HUDEP-2 (cell line): Measurements from ENCODE around the gene MYO9A.

ENCODE experiments used
- DNase-seq, 76 experiments: peaks; one replicate each; lab custom pipeline; 2025; ENCODE audit not compliant: unreplicated experiment in 76 of 76; lab: John Stamatoyannopoulos, UW

The MYO9A gene

DNA sequence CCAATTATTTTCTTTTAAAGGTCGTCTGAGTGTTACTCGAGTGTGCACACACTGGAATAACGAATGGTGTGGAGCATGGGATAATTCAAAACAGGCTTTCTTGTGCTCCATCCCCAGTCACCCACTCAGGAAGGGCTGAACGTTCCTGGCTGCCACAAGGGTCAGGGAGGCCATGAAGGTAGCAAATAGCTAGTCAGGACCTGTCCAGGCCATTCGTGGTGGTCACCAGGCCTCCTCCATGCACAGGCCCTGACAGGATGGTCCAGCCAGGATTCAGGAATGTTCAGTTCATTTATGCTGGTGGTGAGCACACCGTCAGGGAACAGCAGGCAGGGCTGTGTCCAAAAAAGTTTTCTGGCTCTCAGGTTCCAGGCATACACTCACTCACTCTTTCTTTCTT is 319.3 kb downstream of the MYO9A start:
- no peak for DNase-seq

DNA sequence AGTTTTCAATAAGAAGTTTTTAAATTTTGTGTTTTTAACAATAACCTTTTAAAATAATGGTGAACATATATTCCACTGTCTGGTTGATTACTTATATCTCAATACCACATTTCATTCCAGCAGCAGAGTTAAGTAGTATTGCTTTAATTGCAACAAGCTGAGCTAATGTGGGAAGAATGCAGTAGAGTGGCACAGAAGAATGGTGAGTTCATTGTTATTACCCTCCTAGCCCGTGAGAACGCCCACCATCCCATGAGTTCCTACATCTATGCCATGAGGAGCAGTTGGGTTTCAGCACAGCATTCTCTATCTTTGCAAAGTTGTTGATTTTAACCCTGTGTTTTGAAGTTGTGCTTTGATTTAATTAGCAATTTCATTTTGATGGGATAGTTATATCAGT is 325.4 kb downstream of the MYO9A start:
- DNase-seq = no peak

DNA sequence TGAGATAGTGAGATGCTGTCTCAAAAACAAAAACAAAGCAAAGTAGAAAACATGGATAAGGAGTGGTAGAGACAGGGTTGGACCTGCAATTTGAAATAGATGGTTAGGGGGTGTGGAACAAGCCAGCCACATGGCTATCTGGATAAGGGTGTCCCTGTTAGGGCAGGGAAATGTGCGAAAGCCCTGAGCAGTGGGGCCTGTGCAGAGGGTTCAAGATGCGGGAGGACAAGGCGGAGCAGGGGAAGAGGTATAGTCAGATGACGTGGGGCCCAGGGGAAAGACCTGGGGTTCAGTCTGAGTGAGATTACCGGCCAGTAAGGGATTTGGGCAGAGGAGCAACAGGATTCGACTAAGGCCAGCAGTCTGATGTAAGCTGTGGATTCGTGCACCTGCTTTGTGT is 326.0 kb downstream of the MYO9A start:
- no peak for DNase-seq

DNA sequence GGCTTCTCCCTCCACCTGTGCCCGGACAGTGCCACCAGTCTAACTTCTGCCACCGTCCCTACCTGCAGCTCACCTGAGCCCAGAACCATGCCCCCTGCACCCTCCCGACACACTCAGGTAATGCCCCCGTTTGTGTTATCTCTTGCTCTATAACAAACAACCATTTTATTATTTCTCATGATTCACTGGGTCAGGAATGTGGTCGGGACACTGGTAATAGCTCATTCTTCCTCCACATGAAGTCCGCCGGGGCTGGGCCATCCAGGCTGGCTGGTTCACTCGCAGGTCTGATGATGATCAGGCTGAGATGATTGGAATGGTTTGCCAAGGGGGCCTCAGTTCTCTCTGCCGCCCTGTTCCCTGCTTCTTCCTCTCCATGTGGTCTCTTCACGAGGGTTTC is 327.9 kb downstream of the MYO9A start:
- DNase-seq = no peak

DNA sequence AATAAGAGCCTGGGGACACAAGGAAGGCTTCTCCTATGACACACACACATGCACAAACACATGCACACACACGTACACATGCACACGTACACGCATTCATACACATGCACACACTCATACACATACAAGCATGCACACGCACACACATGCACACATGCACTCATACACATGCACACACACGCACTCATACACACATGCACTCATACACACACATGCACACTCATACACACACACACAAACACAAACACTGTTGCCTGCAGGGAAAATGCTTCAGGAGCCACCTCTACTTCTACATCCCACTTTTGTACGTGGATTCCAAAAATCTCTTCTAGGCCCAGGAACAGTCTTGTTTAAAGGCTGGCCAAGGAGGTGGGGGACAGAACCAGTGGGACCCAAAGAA is 328.3 kb downstream of the MYO9A start:
- DNase-seq = no peak

DNA sequence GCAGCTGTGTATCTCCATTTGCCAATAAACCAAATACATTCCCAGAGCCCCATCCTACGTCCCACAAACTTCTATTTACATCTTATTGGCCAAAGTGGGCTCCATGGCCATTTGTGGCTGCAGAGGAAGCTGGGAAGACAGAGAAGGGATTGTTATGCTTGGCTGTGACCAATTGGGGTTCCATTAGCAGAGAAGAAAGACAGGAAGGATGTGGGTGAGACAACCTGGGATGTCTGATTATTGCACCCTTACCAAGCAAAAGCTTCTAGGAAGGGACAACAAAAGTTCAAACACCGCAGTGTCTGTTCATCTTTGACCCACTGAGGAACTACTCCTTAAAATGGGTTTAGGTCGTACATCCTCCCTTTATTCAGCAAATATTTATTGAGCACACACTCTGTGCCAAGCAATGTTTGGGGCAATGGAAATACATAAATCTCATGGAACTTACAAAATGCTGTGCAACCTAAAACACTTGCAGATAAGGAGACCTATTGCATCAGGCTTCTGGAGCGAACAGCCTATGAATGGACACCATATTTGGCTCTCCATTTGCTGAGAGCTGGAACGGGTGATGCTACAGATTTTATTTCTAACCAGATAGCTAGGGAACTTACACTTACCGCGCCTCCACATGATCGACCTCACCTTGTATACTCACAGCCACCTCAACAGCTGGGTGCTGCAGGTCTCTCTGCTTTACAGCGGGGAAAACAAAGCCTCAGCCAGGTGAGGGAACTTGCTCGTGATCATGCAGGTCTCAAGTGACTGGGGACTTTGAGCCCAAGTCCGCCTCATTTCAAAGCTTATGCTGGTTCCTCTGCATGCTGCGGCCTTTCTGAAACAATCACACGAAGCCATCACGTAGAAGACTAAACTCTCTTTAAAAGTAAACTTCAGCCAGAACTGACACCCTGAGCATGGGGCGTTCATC is 329.0 kb downstream of the MYO9A start:
- DNase-seq = no peak

DNA sequence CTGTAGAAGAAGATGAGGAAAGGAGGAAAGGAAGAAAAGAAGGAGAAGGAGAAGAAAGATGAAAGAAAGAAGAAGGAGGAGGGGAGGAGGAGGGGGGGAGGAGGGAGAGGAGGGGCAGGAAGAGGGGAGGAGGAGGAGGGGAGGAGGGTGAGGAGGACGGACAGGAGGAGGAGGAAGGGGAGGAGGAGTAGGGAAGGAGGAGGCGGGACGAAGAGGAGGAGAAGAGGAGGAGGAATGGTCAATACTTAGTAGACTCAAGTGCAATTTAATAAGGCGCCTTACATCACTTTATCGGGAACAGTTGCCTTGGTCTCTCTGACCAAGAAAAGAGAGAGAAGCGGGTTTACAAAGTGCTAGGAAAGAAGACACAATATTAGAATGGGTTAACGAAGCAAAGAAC is 331.3 kb downstream of the MYO9A start:
- no peak for DNase-seq

DNA sequence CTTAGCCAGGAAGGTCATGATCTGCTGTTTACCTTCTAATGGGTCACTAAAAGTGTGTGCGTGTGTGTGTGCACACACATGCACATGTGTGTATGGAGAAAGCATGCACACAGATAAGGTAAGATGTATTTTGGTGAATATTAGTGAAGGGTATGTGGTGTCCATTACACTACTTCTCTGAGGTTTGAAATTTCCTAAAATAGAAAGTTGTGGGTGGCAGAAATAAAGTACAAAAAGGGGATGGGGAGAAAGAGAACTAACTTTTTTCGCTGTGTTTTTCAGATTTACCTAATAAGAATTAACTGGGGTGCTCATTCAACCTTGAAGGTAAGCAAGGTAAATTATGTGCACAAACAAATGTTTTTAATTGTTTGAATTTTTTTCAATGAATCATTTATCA is 332.0 kb downstream of the MYO9A start:
- no peak for DNase-seq

DNA sequence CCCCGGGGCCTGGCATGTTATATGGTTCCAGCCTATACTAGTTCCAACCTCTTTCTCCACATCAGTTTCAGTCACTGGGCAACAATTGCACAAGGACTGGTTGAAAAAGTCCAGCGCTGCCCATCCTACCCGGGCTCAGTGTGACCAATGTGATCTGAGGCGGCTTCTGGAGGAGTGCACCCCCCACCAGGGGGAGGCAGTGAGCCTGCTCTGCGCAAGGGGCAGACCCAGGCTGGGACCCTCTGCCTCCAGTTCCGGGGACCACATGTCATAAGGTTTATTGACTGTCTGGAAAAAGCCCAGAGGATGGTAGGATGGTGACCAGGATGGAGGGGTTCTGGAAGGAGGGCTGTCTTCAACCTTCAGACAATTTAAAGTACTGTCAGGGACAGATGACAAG is 333.2 kb downstream of the MYO9A start:
- DNase-seq = peak in 2 of 76 experiments; percentile 4

DNA sequence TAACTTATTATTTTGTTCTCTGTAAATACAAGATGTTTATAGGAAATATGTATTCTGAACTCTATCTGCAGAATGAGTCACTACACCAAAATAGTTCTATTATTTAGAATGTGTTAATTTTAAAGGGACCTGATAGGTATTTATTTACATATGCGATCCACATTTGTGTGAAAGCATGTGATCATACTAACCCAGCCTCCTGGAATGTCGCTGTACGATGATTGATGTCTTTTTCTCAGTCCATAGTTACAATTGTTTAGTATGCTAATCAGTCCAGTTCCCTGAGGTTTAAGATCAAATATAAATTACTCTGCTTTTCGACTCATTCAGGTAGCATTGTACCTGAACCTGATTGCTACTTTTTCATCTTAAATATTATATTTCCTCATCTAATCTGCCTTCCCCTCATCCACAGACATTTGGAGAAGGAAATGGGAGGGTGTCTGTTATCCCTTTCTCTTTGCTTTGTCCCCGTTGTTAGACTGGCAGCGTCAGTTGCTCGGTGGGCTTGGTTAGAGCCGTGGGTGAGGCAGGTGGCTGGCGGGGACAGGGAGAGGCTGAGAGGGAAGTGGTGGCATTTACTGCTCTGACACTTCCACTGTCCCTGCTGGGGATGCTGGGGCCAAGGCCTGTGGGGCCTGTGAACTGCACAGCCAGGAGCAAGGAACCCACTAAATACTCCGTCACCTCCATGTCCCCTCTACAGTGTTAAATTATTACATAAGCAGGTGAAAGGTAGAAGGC is 335.4 kb downstream of the MYO9A start:
- no peak for DNase-seq

DNA sequence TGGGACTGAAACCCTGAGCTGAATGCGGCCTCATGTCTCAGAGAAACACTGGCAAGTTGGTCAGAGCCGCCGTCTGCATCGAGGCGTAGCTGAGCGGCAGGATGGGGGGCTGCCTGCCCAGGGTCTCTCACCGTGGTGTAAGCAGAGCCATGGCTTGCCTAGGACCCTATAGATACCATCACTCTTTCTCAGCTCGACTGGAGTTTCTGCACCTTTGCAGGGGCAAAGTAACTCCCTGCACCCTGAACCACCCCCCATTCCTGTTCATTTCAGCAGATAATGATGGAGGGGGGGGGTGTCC is 336.0 kb downstream of the MYO9A start:
- DNase-seq = no peak

DNA sequence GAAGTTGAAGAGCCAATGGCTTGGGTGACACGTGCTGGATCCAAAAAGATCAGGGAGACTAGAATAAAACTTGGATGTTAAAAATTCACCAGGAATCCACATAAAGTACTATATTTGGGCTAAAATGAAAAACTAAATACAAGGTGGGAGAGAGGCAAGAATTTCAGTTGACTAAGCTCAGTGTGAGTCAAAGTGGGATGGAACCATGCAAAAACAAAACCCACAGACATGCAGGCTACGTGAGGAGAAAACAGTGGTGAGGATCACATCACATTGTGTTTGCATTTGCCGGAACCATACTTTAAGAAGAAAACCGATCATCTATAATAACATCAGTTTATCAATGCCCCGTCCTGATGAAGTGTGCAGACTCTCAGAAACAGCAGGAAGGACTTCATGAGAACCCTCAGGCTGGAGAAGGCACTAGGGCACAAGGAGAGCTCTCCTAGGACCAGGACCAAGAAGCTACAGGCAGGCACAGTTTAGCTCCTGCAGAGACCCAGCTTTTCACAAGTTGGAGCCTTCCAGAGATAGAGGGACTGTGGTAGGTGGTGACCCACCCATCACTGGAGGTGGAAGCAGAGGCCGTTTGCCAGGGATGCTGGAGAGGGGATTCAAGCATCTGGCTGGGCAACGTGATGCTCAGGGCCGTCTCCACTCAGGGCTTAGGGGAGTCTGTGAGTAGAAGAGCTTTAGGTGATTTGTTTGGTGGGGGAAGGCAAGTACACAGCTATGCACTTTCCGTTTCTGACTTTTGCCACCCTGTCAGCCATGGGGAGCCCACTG is 336.6 kb downstream of the MYO9A start:
- no peak for DNase-seq

DNA sequence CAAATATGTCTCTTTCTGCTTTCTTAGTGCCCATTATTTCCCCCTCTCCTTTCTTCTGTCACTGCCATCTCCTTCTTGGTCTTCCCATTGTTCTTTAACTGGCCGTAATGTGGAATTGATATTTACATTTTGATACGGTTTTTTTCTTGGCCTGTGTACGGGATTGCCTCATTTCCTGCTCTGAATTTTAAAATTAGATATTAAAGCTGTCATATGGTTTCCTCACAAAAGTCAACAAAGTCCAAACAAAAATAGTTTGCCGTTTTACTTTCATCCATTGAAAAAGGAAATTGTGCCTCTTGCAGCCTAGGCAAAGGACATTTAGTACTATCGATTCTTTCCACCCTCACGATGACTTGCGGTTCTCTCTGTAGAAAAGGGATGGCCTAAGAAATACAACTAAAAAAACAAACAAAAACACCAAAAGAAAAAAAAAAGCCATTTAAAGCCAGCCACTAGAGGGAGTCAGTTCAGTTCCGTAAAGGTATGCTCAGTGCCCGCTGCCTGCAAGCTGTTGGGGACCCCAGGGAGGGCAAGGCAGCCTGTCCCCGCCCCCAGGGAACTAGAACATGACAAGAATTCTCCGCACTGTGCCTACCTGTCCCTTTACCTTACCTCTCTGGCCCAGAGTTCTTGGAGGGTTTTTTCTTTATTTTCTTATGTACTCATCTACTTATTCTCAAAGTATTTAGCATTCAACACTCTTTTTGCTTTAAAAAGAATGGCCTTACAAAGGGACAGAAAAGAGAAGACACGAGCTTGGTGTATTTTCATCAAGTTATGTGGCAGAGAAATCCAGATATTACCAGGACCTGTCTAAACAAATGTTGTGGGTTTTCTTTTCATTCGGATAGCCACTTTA is 337.6 kb downstream of the MYO9A start:
- peak in 10 of 76 experiments; percentile 2 to 26 (median 15) for DNase-seq

DNA sequence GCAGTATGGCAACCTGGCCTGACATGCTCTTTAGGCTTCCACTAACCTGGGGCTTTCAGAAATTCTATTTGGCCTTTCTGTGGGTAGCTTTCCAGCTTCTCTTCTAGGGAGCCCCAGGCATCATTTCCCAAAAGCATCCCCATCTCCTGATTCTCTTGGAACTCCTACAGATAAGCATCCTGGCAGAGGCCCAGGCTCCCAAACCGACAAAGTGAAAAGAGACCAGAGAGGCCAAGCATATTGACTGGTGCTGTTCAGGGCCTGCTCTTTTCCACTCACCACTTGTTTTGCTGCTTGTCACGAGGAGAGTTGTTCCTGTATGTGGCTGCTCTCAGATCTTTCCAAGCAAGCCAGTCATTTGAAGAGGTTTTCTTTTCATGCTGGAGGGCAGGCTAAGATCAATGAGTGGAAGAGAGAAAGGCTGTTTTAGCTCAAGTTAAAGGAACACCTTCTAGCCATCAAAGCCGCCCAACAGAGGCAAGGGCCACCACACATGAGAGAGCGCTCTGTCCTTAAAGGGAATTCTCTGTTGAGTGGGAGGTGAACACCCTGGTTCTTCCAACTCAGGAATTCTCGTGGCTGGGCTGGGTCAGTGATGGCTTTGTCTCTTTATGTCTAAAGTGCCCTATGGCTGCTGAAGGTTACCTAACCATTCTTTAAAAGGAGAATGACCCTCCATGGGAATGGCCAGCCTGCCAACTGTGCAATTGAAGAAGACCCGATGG is 338.7 kb downstream of the MYO9A start:
- DNase-seq = no peak

DNA sequence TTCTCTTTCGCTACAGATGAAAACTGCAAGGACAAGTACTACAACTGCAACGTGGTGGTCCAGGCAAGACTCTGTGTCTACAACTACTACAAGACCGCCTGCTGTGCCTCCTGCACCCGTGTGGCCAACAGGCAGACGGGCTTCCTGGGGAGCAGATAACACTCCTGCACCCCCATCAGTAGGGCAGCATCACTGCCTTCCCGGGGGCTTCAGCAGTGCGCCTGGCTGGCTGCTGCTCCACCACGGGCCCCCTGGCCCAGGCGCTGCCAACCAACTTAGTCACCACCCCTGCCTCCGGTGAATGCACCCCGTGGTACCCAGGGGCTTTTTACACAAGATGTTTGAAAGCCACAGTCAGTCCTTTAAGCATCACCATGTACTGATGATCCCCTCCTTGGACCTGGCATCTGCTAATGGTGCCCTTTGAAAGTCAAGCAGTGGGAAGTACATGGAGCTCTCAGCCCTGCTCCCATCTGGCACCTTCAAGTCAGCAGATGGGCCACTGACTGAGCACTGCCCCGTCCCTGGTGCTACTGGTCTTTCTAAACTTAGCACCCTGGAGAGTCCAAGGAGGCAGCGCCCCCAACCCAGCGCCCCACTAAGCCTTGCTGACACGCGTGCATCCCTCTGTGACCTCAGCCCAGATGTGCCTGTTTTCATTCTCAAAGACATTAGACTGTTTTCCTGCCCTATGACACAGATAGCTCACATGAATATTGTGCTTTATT is 340.6 kb downstream of the MYO9A start:
- no peak for DNase-seq

DNA sequence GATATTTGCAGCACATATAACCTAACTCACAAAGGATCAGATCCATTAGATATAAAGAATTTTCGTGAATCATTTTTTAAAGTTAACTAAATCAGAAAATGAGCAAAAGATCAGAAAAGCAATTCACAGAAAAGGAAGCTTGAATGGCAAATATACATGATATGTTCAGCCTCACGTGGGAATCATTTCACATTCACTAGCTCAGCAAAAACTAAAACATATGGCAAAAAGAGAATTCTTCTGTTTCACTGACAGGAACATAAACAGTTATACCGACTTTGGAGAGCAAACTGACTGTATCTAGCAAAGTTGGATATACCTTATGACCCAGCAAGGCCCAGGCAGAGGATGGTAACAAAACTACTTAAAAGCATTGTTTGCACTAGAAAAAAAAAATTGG is 341.6 kb downstream of the MYO9A start:
- no peak for DNase-seq

DNA sequence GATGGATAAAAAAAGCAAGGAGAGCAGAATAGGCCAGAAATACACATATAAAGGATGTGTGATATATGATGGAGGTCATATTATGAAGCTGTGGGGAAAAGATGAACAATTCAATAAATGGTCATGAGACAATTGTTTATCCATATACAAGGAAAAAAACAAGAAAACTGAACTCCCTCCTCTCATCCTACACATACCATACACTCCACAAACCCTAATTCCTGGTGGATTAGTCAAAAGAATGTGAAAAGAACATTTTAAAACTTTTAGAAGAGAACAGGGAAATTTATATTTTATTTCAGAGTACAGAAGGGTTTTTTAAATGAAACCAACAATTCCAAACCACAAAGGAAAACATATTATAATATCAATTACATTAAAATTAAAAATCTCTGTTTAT is 342.1 kb downstream of the MYO9A start:
- no peak for DNase-seq

DNA sequence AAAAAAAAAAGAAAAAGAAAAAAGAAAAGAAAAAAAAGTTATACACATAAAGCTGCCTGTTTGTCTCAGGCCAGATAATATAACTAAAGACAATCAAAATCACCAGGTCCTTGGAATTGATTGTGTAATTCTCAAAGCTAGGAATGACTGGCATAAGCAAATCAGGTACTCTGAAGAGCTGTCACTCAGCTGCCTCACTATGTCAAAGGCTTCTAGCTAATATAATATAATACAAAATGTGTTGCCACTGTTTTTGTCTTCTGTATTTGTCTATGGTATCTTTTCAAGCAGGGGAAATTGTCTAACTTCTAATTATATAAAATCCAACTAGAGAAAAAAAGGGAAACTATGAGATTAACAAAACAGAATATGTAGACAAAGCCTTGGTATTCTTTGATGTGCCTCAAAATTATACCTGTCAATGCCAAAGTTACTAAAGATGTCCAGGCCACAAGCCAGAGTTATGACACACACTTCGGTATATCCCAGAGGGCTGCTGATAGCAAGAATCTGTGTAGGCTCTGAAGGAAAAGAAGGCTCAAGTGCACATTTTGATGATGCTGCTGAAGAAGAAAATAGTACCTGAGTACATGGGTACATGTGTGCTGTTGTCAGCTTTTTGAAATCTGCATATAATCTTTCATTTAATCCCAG is 344.6 kb downstream of the MYO9A start:
- no peak for DNase-seq
